VCaP (cell line): Measurements from ENCODE around the gene TMEM11.

Experiments
- H3K27ac ChIP-seq: fragments of 450-650 bp; 2 replicates; pipeline ENCODE4 v1.5.1; 2017
- CTCF ChIP-seq: fragments of 450-650 bp; conservative IDR thresholded peaks from 2 replicates; pipeline ENCODE4 v1.5.1; 2017; ENCODE audit warnings: mild to moderate bottlenecking, moderate library complexity

The TMEM11 gene

DNA sequence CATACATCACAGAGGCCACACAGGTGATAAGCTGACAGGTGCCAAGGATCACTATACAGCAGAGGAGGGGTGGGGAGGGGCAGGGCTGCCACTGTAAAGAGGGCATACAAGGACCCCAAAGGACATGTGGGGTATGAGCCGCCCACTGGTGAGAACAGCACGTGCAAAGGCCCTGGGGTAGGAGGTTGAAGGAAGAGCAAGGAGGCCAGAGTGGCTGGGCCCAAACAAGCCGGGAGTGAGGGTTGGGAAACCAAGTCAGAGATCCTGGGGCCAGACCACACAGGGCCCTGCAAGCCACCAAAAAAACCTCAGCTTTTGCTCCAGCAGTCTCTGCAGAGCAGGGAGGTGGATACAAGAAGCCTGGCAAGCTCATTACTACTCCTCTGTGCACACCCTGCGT lies 32.7 kb upstream of the TMEM11 start:
- H3K27ac ChIP-seq, result no peak overlapping the region
- TF ChIP-seq CTCF, result no peak

GRCh38 chr17:21245639-21246084 lies 31.7 kb upstream of the TMEM11 start:
- no peak for TF ChIP-seq CTCF
- no peak overlapping the region for H3K27ac ChIP-seq

DNA sequence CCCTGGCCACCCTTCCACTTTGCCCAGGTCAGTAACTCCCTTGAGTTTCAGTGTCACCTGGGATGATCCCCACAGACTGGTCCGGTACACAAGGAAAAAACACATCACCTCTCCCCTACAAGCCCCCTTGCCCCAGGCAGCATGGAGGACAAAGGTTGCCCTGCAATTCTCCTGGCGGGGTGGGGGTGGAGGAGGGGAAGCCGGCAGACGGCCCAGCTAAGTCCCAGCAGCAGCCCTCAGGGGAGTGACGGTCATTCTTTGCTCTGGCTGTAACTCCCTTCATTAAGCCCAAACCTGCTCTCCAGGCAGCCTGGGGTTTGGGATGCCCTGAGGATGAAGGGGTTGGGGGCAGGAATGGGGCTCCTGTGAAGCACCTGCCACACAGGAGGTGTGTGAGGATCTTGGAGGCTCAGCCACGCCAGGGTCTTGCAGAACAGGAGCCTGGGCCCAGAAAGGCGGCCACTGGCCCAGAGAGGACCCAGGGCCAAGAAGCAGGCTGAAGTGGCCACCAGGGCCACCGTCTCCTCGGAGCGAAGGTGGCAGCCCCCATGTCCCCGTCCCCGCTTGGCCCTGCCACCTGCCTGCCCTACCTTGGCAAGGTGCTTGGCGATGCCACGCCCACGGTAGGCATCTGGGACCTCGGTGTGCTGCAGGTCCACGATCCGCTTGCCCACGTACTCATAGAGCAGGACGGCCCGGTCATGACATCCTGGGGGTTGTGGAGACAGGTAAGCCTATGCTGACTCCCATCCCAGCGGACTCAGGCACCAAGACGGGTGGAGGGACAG lies 29.7 kb upstream of the TMEM11 start:
- no peak for TF ChIP-seq CTCF

GRCh38 chr17:21242780-21243515 lies 29.0 kb upstream of the TMEM11 start:
- H3K27ac ChIP-seq, result no peak overlapping the region
- TF ChIP-seq CTCF, result no peak

More for the DNA sequence above, 29.7 kb upstream of the TMEM11 start:
- no peak overlapping the region for H3K27ac ChIP-seq

- no peak for TF ChIP-seq CTCF
- H3K27ac ChIP-seq, result no peak overlapping the region
Observed at GRCh38 chr17:21242026-21242697, 28.2 kb upstream of the TMEM11 start.

DNA sequence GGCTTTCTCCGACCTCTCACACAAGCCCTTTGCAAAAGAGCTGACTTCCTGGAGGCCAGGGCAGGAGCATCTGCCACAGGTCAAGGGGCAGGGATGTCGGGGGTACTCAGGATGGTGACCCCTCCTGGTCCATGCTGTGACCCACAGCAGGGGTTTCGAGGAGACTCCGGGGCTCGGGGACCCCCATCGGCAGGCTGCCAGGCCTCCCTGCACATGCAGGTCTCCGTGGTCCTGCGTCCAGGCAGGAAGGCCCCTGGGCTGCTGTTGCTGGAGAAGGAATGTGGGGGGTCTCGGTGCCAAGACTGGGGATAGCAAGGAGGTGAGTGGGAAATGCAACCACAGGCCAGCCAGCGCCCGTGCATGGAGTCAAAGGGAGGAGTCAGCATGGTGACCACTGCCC lies 27.6 kb upstream of the TMEM11 start:
- H3K27ac ChIP-seq, result no peak overlapping the region
- TF ChIP-seq CTCF, result no peak
